Trophoblast cell (in vitro differentiated cells and primary cell): Measurements from ENCODE around the gene H2AZ2.
A peak's percentile ranks its signal among the peaks of the same experiment; 100 is the strongest.

Experiments used
- DNase-seq, 2 donors: peaks; one replicate each; pipeline ENCODE4 v3.0.0-alpha.2; 2016
- H2AFZ ChIP-seq: 2 replicates; pipeline ENCODE4 v1.6.1; 2013; ENCODE audit warnings: low read length, moderate library complexity, mild to moderate bottlenecking; ENCODE audit not compliant: insufficient read depth, poor library complexity
- H2AK5ac ChIP-seq: 2 replicates; pipeline ENCODE4 v1.6.1; 2013; ENCODE audit warnings: mild to moderate bottlenecking, low read length
- H2BK120ac ChIP-seq: 2 replicates; pipeline ENCODE4 v1.6.1; 2013; ENCODE audit warnings: low read length, mild to moderate bottlenecking, moderate library complexity; ENCODE audit not compliant: insufficient read depth, poor library complexity
- H2BK12ac ChIP-seq: 2 replicates; pipeline ENCODE4 v1.6.1; 2013; ENCODE audit warnings: mild to moderate bottlenecking, low read length, moderate library complexity
- H2BK5ac ChIP-seq: 2 replicates; pipeline ENCODE4 v1.6.1; 2013; ENCODE audit warnings: low read length, low read depth, moderate library complexity, mild to moderate bottlenecking; ENCODE audit not compliant: poor library complexity
- H3K14ac ChIP-seq: 2 replicates; pipeline ENCODE4 v1.6.1; 2013; ENCODE audit warnings: mild to moderate bottlenecking, low read length
- H3K18ac ChIP-seq: 2 replicates; pipeline ENCODE4 v1.6.1; 2013; ENCODE audit warnings: mild to moderate bottlenecking, low read length
- H3K23ac ChIP-seq: 2 replicates; pipeline ENCODE4 v1.6.1; 2013; ENCODE audit warnings: low read length
- H3K27ac ChIP-seq: 2 replicates; pipeline ENCODE4 v1.5.1; 2013; ENCODE audit warnings: low read depth, mild to moderate bottlenecking, inconsistent platforms, low read length, moderate library complexity
- H3K27me3 ChIP-seq: 2 replicates; pipeline ENCODE4 v1.6.1; 2013; ENCODE audit warnings: inconsistent platforms, mild to moderate bottlenecking, low read length, moderate library complexity; ENCODE audit not compliant: insufficient read depth
- H3K36me3 ChIP-seq, 2 experiments: 1 replicate in 1 of 2; 2 replicates in 1 of 2; pipeline ENCODE4 v1.6.1; 2013; ENCODE audit warnings: low read length in 2 of 2, mild to moderate bottlenecking in 2 of 2, moderate library complexity in 1 of 2; ENCODE audit not compliant: insufficient read depth in 2 of 2, control insufficient read depth in 1 of 2
- H3K4ac ChIP-seq: 2 replicates; pipeline ENCODE4 v1.6.1; 2013; ENCODE audit warnings: low read depth, mild to moderate bottlenecking, low read length, moderate library complexity
- H3K4me1 ChIP-seq, 2 experiments: 1 replicate in 1 of 2; 2 replicates in 1 of 2; pipeline ENCODE4 v1.6.1; 2013; ENCODE audit warnings: low read length in 2 of 2, mild to moderate bottlenecking in 2 of 2, moderate library complexity in 1 of 2; ENCODE audit not compliant: insufficient read depth in 2 of 2, control insufficient read depth in 1 of 2
- H3K4me2 ChIP-seq: 2 replicates; pipeline ENCODE4 v1.6.1; 2013; ENCODE audit warnings: inconsistent platforms, mild to moderate bottlenecking, low read length, moderate library complexity
- H3K4me3 ChIP-seq: 2 replicates; pipeline ENCODE4 v1.5.1; 2013; ENCODE audit warnings: mild to moderate bottlenecking, low read depth, low read length, inconsistent platforms
- H3K79me1 ChIP-seq: one replicate; pipeline ENCODE4 v1.6.1; 2013; ENCODE audit warnings: low read length
- H3K79me2 ChIP-seq: 2 replicates; pipeline ENCODE4 v1.6.1; 2013; ENCODE audit warnings: low read length, mild to moderate bottlenecking; ENCODE audit not compliant: control insufficient read depth, insufficient read depth, poor library complexity
- H3K9ac ChIP-seq: 2 replicates; pipeline ENCODE4 v1.6.1; 2013; ENCODE audit warnings: mild to moderate bottlenecking, low read length
- H3K9me3 ChIP-seq: 2 replicates; pipeline ENCODE4 v1.6.1; 2013; ENCODE audit warnings: low read depth, mild to moderate bottlenecking, control low read depth, inconsistent platforms, low read length; ENCODE audit not compliant: insufficient read depth
- H4K12ac ChIP-seq: 2 replicates; pipeline ENCODE4 v1.6.1; 2013; ENCODE audit warnings: low read depth, mild to moderate bottlenecking, low read length, moderate library complexity
- H4K8ac ChIP-seq: 2 replicates; pipeline ENCODE4 v1.6.1; 2013; ENCODE audit warnings: low read depth, mild to moderate bottlenecking, low read length, moderate library complexity
- H4K91ac ChIP-seq: one replicate; pipeline ENCODE4 v1.6.1; 2013; ENCODE audit warnings: low read depth, mild to moderate bottlenecking, low read length, moderate library complexity
- WGBS: extraction: QIAGEN DNeasy Blood & Tissue Kit; methylation state at CpG from one replicate; pipeline ENCODE4 v1.1.7; 2013; ENCODE audit warnings: missing lambda C conversion rate; ENCODE audit not compliant: insufficient read length, insufficient coverage; ENCODE audit errors: extremely low coverage; 5-methylcytosine and 5-hydroxymethylcytosine counted together

H2AZ2 gene

DNA sequence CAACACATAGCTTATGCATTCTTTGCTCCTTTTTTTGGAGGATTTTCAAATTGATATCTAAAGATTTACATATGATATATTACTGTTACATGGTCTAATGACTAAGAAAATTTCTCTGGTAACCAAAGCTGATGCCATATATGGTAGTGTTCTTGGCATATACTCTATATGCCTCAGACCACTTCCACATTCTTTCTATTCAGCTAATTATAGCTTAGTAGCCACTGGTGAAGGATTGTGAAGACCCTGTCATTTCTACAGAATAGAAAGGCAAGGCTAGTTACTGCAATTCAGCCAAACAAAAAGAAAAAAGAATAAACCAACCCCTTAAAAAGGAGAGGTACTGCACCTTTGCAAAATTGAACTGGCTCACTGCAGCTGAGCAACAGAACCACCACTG lies 33.7 kb upstream of the H2AZ2 start:
- peaks cover 14% of the 10 kb centered on the region for H3K79me2 ChIP-seq
- H3K4me3 ChIP-seq, result no peak overlapping the region
- no peak overlapping the region for H2AFZ ChIP-seq
- peaks cover 11% of the 10 kb centered on the region in 2 experiments for H3K4me1 ChIP-seq
- H3K18ac ChIP-seq, result no peak overlapping the region
- no peak overlapping the region for H4K12ac ChIP-seq
- no peak overlapping the region for H2AK5ac ChIP-seq
- DNase-seq, result peak in 1 of 2 donors; percentile 21
- H3K4me2 ChIP-seq, result peak overlapping the region; percentile 68
- no peaks in the 10 kb centered on the region for H3K9me3 ChIP-seq
- H4K91ac ChIP-seq, result no peak overlapping the region
- peaks cover 0 to 4% of the 10 kb centered on the region in 2 experiments for H3K36me3 ChIP-seq
- H3K27ac ChIP-seq, result no peak overlapping the region
- no peak overlapping the region for H3K4ac ChIP-seq
- H2BK120ac ChIP-seq, result no peak overlapping the region
- no peak overlapping the region for H3K23ac ChIP-seq
- no peak overlapping the region for H4K8ac ChIP-seq
- no peaks in the 10 kb centered on the region for H3K27me3 ChIP-seq
- H2BK5ac ChIP-seq, result no peak overlapping the region
- no peak overlapping the region for H3K9ac ChIP-seq
- peaks cover 12% of the 10 kb centered on the region for H3K79me1 ChIP-seq
- no peak overlapping the region for H3K14ac ChIP-seq
- H2BK12ac ChIP-seq, result no peak overlapping the region

DNA sequence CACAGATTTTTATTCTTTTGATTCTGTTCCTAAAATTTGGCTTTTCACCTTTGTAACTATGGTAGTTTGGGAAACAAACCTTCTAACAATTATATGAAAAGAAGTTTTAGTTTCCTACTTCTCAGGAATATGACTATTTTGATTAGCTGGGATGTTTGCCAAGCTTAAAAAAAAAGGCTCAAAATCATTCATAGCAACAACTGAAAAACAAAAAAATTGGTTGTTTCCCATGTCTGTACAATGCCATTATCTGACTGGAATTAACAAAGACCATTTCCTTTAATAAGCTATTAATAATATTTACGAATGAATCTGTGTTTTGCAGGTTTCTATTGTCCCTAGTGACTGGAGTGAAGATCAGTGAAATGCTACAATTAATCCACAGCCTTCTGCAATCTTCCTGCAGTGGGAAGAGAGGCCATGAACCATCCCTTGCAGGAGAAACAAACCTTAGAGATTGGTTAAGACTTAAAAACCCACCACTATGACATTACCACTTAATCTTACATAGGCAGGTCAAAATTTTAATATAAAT lies 33.2 kb upstream of the H2AZ2 start:
- peaks cover 11% of the 10 kb centered on the region in 2 experiments for H3K4me1 ChIP-seq
- no peak overlapping the region for H3K23ac ChIP-seq
- no peak overlapping the region for H4K12ac ChIP-seq
- H3K27ac ChIP-seq, result no peak overlapping the region
- no peak overlapping the region for H2BK12ac ChIP-seq
- H3K4me3 ChIP-seq, result no peak overlapping the region
- no peak overlapping the region for H2BK120ac ChIP-seq
- peaks cover 0 to 4% of the 10 kb centered on the region in 2 experiments for H3K36me3 ChIP-seq
- H3K18ac ChIP-seq, result no peak overlapping the region
- H2BK5ac ChIP-seq, result no peak overlapping the region
- H3K27me3 ChIP-seq, result no peaks in the 10 kb centered on the region
- H2AFZ ChIP-seq, result no peak overlapping the region
- H3K14ac ChIP-seq, result no peak overlapping the region
- H4K91ac ChIP-seq, result no peak overlapping the region
- H3K9ac ChIP-seq, result no peak overlapping the region
- peaks cover 14% of the 10 kb centered on the region for H3K79me2 ChIP-seq
- H2AK5ac ChIP-seq, result no peak overlapping the region
- WGBS, result no CpG with 5 or more reads among the region's 1 CpG
- H3K79me1 ChIP-seq, result peaks cover 12% of the 10 kb centered on the region
- H3K4ac ChIP-seq, result no peak overlapping the region
- no peak for DNase-seq
- no peaks in the 10 kb centered on the region for H3K9me3 ChIP-seq
- no peak overlapping the region for H3K4me2 ChIP-seq
- H4K8ac ChIP-seq, result no peak overlapping the region

DNA sequence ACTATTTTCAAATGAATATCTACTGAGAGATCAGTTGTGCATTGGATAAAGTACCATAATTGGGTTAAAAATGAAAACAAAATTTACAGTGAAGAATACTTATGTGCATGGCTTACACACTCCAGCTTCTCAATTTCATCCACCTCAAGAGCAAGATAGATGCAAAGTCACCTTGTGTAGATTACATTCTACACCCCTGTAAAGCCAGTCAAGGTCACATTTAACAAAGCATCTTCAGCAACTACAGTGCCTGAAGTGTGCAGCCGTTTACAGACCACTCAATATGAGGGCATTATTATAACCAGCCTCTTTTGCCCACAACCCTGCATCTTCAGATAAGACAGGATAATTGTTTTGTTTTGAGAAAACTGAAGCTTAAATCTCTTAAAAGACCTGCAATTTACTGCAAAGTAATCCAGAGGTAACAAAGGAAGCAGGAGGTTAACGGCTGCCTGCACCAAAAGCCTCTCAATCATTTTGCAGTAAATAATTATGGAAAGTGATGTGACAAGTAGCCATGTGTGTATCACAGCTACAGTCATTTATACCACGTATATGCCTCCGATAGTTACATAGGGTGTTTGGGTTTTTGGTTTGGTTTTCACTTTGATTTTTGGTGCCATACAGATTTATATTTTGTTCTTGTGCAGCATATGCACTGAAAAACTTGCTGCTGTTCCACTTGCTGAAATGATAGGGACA lies 32.6 kb upstream of the H2AZ2 start:
- no peak overlapping the region for H2AK5ac ChIP-seq
- no peak overlapping the region for H3K4me2 ChIP-seq
- H2AFZ ChIP-seq, result no peak overlapping the region
- H3K36me3 ChIP-seq, result peaks cover 0 to 4% of the 10 kb centered on the region in 2 experiments
- H3K4ac ChIP-seq, result no peak overlapping the region
- H3K9ac ChIP-seq, result no peak overlapping the region
- H3K27me3 ChIP-seq, result no peaks in the 10 kb centered on the region
- no peak overlapping the region for H4K91ac ChIP-seq
- H4K8ac ChIP-seq, result no peak overlapping the region
- no peak overlapping the region for H4K12ac ChIP-seq
- peaks cover 8% of the 10 kb centered on the region in 2 experiments for H3K4me1 ChIP-seq
- H3K27ac ChIP-seq, result no peak overlapping the region
- peaks cover 6% of the 10 kb centered on the region for H3K79me1 ChIP-seq
- H2BK5ac ChIP-seq, result no peak overlapping the region
- no peak overlapping the region for H2BK120ac ChIP-seq
- H3K9me3 ChIP-seq, result no peaks in the 10 kb centered on the region
- no peak overlapping the region for H3K23ac ChIP-seq
- DNase-seq, result no peak
- H3K4me3 ChIP-seq, result no peak overlapping the region
- H2BK12ac ChIP-seq, result no peak overlapping the region
- WGBS, result no CpG with 5 or more reads among the region's 4 CpGs
- no peak overlapping the region for H3K18ac ChIP-seq
- peaks cover 11% of the 10 kb centered on the region for H3K79me2 ChIP-seq
- H3K14ac ChIP-seq, result no peak overlapping the region

DNA sequence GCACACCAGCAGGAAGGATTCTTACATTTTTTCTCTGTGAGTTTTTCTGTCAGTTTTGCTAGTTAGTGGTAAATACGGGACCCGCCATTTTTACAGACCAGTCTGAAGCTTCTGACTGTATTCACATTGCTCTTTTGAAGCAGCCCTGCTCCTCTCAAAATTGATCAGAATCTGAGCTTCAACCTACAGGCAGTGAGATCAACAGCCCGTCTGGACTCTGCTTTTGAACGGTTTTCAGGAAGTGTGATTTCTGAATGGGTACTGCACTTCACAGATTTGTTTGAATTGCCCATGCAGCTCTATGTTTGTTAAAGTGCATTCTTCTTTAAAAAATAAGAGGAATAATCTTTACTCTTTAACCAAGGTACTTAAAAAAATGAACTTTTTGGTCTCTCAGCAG lies 28.5 kb upstream of the H2AZ2 start:
- Histone ChIP-seq H2AFZ (no peak overlapping the region), H2BK12ac (no peak overlapping the region), H3K4me1 (no peaks in the 10 kb centered on the region), H2BK5ac (no peak overlapping the region), H3K4ac (no peak overlapping the region), H3K27me3 (no peaks in the 10 kb centered on the region), H3K23ac (no peak overlapping the region), H4K12ac (no peak overlapping the region), H3K27ac (no peak overlapping the region), H3K79me2 (no peaks in the 10 kb centered on the region), H4K91ac (no peak overlapping the region), H3K4me3 (no peak overlapping the region), H3K9me3 (peaks cover 4% of the 10 kb centered on the region), H3K18ac (no peak overlapping the region), H2AK5ac (no peak overlapping the region), H3K79me1 (no peaks in the 10 kb centered on the region), H4K8ac (no peak overlapping the region), H2BK120ac (no peak overlapping the region), H3K36me3 (no peaks in the 10 kb centered on the region), H3K4me2 (no peak overlapping the region), H3K14ac (no peak overlapping the region), H3K9ac (no peak overlapping the region)
- WGBS, result no CpG with 5 or more reads among the region's 4 CpGs
- peak in 1 of 2 donors; percentile 58 for DNase-seq
